Lower leg skin (tissue), 4 donors: ENCODE results near the gene LETM1. TPM values are rescaled to one million over a fixed set of nuclear protein-coding genes. Genes with fewer than 3 reads are reported as not detected.

Experiments used
- DNase-seq, 2 donors: peaks; one replicate each; pipeline ENCODE4 v3.0.0-alpha.2; 2019; ENCODE audit warnings: low spot score in 2 of 2
- H3K4me3 ChIP-seq: fragments of 200-600 bp; sonication (generic); 2 replicates; pipeline ENCODE4 v1.5.1; 2017; ENCODE audit warnings: mild to moderate bottlenecking, low read depth; ENCODE audit not compliant: poor library complexity, severe bottlenecking
- POLR2A ChIP-seq, 2 donors: fragments of 450-650 bp; IDR thresholded peaks; one replicate each; pipeline ENCODE4 v1.6.1; 2016 to 2017; ENCODE audit warnings: antibody characterized with exemption in 2 of 2, mild to moderate bottlenecking in 1 of 2, moderate library complexity in 1 of 2
- WGBS, 2 donors: methylation state at CpG; one replicate each; pipeline ENCODE4 v1.1.5; 2018; 5-methylcytosine and 5-hydroxymethylcytosine counted together
- intact Hi-C: fragments of 100-400 bp; cut with DNase I; formaldehyde crosslinking; loops from one replicate; pipeline ENCODE4 v1.15.0; 2023; ENCODE audit warnings: low total_unique reads
- total RNA-seq, 4 donors: library from RNA; depleted of rRNA; stranded (reverse); fragments of >200 nt; gene quantifications; one replicate each; pipeline ENCODE4 v1.1.0, GENCODE V29; 2016
- TF ChIP-seq, protein P1 (sequence below), 3 donors: fragments of 450-650 bp; IDR thresholded peaks; one replicate each; pipeline ENCODE4 v1.5.1; 2016; ENCODE audit warnings: antibody characterized with exemption in 3 of 3, mild to moderate bottlenecking in 3 of 3, moderate library complexity in 2 of 3

Gene LETM1
- total RNA-seq, 4 donors from 2014 or later = 27.2 to 49.9 (median 39.0) TPM

DNA sequence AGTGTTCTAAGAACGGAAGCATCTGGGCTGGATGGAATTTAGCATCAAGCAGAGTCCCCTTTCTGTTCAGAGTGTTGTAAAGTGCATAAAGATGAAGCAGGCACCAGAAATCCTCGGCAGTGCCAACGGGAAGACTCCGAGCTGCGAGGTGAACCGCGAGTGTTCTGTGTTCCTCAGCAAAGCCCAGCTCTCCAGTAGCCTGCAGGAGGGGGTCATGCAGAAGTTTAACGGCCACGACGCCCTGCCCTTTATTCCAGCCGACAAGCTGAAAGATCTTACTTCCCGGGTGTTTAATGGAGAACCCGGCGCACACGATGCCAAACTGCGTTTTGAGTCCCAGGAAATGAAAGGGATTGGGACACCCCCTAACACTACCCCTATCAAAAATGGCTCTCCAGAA is 44.7 kb upstream of the LETM1 start:
- intact Hi-C loops = loop anchor here (10.0 kb wide), 1 partner anchor 96 kb away; no protein-coding TSS in a partner anchor
- DNase-seq = no peak
- no peak for TF ChIP-seq POLR2A (IDR thresholded peaks at IDR 0.05)
- TF ChIP-seq, protein P1, sequence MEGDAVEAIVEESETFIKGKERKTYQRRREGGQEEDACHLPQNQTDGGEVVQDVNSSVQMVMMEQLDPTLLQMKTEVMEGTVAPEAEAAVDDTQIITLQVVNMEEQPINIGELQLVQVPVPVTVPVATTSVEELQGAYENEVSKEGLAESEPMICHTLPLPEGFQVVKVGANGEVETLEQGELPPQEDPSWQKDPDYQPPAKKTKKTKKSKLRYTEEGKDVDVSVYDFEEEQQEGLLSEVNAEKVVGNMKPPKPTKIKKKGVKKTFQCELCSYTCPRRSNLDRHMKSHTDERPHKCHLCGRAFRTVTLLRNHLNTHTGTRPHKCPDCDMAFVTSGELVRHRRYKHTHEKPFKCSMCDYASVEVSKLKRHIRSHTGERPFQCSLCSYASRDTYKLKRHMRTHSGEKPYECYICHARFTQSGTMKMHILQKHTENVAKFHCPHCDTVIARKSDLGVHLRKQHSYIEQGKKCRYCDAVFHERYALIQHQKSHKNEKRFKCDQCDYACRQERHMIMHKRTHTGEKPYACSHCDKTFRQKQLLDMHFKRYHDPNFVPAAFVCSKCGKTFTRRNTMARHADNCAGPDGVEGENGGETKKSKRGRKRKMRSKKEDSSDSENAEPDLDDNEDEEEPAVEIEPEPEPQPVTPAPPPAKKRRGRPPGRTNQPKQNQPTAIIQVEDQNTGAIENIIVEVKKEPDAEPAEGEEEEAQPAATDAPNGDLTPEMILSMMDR (IDR thresholded peaks at IDR 0.05) = no peak
- H3K4me3 ChIP-seq = no peak overlapping the region
- WGBS, 2 donors = 86 to 91% methylated on average over 16 of the region's 16 CpGs

DNA sequence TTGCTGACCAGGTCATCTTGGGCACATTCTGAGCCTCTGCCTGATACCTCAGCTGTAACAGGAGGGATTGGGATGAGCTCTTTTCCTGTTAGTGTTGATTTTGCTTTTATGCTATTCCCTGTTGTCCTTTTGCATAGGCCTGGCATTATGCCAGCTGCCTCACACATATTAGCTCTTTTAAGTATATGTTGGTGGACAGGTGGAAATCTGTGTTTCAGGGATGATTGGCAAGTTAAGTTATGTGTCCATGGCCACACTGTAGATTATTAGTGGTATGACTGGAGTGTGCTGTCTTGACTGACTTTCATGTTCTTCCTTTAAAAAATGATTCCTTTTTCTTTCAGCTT is 44.1 kb upstream of the LETM1 start:
- H3K4me3 ChIP-seq = no peak overlapping the region
- intact Hi-C loops = loop anchor here (10.0 kb wide), 1 partner anchor 95 kb away; no protein-coding TSS in a partner anchor
- TF ChIP-seq, protein P1 (IDR thresholded peaks at IDR 0.05) = no peak
- no peak for TF ChIP-seq POLR2A (IDR thresholded peaks at IDR 0.05)
- DNase-seq = no peak

DNA sequence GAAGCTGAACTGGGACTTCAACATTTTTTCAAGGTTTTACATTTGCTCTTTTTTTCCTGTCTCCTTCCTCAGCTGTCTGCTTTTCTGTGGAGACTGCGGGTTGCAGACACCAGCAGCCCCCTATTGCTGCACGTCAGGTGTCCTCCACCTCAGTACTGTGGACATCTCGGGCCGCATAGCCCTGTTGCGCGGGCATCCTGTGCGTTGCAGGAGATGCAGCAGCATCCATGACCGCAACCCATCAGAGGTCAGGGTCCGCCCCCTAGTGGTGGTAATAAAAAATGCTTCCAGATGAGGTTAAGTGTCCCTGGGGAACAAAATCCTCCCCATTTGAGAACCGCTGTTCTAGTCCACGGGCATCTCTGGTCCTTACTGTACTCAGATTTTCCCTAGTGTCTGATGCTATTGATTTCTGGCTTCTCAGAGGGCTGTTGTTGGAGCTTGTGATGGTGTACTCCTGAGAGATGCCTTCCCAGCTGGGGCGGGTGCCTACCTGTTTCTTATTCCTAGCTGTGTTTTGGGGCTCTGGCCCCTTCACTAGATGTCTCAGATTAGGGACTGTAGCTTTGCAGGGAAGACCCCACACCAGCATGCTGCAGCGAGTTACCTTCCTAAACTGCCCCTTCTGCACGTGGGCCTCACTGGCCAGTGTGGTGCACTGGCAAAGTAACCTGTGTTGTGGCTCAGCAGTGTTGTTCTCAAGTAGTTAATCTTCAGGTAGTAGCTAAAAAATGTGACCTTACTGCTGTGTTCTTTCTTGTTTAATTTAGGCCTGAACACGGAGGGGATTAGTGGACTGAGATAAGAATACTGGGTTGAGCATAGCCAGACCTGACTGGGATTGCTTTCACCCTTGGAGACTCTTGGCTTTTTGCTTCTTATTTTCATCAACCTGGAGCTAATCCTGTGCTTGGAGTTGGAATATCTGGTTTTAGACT is 43.5 kb upstream of the LETM1 start:
- 28% methylated on average over 15 of the region's 15 CpGs for WGBS, 2 donors
- DNase-seq = peak; percentile 59 to 91
- TF ChIP-seq POLR2A (IDR thresholded peaks at IDR 0.05) = no peak
- TF ChIP-seq, protein P1 (IDR thresholded peaks at IDR 0.05) = peak in 1 of 3 donors; percentile 41
- H3K4me3 ChIP-seq = no peak overlapping the region
- intact Hi-C loops = loop anchor here (5.0 to 10.0 kb wide), 2 partner anchors 95 to 152 kb away; no protein-coding TSS in a partner anchor

DNA sequence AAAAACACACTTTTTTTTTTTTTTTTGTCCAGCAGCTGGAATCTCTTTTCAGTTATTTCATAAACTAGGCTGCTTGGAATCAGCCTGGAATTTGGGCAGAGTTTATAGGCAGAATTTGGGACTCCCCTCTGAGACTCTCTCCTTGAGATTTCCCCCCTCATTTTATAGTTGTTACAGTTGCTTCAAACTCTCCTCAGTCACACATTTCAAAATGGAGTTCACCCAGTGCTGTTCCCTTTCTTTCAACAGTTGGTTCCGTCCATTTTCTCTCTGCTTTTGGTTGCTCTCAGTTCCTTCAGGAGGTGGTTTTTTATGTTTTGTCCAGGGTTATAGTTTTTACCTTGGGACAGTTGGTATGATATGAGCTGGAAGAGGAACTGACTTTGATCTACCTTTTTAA is 42.7 kb upstream of the LETM1 start:
- 85 to 92% methylated on average over 1 of the region's 1 CpG for WGBS, 2 donors
- no peak overlapping the region for H3K4me3 ChIP-seq
- intact Hi-C loops = loop anchor here (5.0 kb wide), 1 partner anchor 151 kb away; no protein-coding TSS in a partner anchor
- no peak for DNase-seq
- TF ChIP-seq, protein P1 (IDR thresholded peaks at IDR 0.05) = no peak
- TF ChIP-seq POLR2A (IDR thresholded peaks at IDR 0.05) = no peak

DNA sequence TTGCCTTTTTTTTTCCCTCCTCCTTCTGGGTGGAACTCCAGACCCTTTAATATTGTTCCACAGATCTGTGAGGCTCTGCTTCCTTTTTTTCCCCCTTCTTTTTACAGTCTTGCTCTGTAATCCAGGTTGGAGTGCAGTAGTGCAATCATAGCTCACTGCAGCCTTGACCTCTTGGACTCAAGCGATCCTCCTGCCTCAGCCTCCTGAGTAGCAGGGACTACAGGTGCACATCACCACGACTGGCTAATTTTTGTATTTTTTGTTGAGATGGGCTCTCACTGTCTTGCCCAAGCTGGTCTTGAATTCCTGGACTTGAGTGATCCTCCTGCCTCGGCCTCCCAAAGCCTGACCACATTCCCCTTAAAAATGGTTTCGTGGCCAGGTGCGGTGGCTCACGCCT is 42.1 kb upstream of the LETM1 start:
- TF ChIP-seq, protein P1 (IDR thresholded peaks at IDR 0.05) = no peak
- no peak for TF ChIP-seq POLR2A (IDR thresholded peaks at IDR 0.05)
- 94 to 98% methylated on average over 6 of the region's 6 CpGs for WGBS, 2 donors
- H3K4me3 ChIP-seq = no peak overlapping the region
- intact Hi-C loops = loop anchor here (5.0 kb wide), 1 partner anchor 151 kb away; no protein-coding TSS in a partner anchor
- DNase-seq = no peak
